ENCODE results near the gene MAPK14.

The MAPK14 gene

DNA sequence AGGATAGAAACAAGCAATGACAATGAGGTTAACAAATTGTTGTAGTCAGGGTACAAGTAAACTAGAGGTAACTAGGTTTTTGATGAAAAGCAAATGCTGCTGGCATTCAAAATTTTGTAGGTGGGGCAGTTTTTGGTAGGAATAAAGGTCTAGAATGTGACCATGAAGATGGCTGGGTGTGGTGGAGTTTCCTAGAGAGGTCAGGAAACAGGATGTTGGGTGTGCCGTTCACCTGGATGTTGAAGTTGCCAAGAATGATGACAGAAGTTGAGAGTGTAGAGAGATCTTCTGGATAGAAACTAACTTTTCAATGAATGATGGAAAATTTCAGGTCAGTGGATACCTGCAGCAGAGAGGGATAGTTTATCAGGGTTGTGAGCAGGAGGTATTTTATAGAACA, 22.7 kb downstream of the MAPK14 start:
- no peak overlapping the region for H3K4me3 ChIP-seq (ENCODE audit: low read depth, low read length)
- TF ChIP-seq, protein P1, sequence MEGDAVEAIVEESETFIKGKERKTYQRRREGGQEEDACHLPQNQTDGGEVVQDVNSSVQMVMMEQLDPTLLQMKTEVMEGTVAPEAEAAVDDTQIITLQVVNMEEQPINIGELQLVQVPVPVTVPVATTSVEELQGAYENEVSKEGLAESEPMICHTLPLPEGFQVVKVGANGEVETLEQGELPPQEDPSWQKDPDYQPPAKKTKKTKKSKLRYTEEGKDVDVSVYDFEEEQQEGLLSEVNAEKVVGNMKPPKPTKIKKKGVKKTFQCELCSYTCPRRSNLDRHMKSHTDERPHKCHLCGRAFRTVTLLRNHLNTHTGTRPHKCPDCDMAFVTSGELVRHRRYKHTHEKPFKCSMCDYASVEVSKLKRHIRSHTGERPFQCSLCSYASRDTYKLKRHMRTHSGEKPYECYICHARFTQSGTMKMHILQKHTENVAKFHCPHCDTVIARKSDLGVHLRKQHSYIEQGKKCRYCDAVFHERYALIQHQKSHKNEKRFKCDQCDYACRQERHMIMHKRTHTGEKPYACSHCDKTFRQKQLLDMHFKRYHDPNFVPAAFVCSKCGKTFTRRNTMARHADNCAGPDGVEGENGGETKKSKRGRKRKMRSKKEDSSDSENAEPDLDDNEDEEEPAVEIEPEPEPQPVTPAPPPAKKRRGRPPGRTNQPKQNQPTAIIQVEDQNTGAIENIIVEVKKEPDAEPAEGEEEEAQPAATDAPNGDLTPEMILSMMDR (IDR thresholded peaks at IDR 0.05; ENCODE audit: insufficient read depth, low read depth, low read length, missing control alignments), result no peak
- DNase-seq (ENCODE audit: low read depth), result no peak

DNA sequence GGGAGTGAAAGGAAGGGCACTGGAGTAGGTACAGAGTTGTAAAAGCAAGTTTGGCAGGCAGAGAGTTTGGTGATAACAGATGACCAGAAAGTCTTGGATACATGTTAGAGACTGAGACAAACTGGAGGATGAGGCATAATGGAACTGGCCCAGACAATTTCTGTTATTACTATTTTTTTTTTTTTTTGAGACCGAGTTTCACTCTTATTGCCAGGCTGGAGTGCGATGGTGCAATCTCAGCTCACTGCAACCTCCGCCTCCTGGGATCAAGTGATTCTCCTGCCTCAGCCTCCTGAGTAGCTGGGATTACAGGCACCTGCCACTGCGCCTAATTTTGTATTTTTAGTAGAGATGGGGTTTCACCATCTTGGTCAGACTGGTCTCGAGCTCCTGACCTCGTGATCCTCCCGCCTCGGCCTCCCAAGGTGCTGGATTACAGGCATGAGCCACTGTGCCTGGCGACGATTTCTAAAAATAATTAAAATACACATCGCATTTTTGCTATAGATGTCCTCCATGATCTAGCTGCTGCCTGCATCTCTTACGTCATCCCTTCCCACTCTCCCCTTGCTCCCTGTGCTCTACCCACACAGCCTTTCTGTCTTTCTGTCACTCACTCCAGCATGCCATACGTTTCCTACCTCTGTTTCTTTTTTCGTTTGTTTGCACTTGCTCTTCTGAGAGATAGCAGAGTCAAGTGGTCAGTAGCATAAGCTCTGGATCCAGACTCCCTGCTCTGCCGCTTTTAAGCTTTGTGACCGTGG, 23.5 kb downstream of the MAPK14 start:
- TF ChIP-seq, protein P1 (IDR thresholded peaks at IDR 0.05; ENCODE audit: insufficient read depth, low read depth, low read length, missing control alignments), result no peak
- no peak for DNase-seq (ENCODE audit: low read depth)
- H3K4me3 ChIP-seq (ENCODE audit: low read depth, low read length), result no peak overlapping the region

DNA sequence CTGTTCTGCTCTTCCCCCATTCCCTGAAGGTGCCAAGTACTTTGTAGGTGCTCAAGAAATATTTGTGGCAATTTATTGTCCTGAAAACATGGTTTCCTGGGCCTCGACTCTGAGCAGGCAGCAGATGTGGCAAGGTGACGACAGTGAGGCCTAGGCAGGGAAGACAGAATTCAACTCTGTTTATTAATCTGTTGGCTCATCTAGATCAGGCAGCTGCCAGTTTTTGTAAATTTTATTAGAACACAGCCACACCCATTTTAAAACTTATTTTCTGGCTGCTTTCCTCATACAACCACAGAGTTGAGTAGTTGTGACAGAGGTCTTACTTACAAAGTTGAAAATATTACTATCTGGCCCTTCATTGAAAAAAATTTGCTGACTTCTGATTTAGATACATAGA, 24.5 kb downstream of the MAPK14 start:
- TF ChIP-seq, protein P1 (IDR thresholded peaks at IDR 0.05; ENCODE audit: insufficient read depth, low read depth, low read length, missing control alignments), result no peak
- DNase-seq (ENCODE audit: low read depth), result no peak
- no peak overlapping the region for H3K4me3 ChIP-seq (ENCODE audit: low read depth, low read length)

DNA sequence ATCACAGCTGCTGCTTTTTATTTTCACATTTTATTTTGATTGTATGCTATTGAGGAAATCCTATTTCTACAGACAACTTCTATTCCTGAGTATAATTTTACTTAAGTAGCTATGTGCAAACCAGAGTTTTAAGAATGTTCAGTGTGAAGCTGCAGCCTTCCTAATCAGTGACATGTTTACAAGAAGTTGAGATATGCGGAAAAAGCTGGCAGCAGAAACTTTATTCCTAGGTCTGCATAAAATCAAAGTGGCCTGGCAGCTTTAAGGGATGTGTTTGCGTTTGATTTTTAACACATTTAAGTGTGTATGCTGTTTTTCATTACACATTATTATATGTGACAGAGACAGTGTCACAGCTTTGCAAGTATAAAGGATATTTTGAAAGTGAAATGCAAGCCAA, 26.3 kb downstream of the MAPK14 start:
- no peak for DNase-seq (ENCODE audit: low read depth)
- no peak overlapping the region for H3K4me3 ChIP-seq (ENCODE audit: low read depth, low read length)
- TF ChIP-seq, protein P1 (IDR thresholded peaks at IDR 0.05; ENCODE audit: insufficient read depth, low read depth, low read length, missing control alignments), result no peak

DNA sequence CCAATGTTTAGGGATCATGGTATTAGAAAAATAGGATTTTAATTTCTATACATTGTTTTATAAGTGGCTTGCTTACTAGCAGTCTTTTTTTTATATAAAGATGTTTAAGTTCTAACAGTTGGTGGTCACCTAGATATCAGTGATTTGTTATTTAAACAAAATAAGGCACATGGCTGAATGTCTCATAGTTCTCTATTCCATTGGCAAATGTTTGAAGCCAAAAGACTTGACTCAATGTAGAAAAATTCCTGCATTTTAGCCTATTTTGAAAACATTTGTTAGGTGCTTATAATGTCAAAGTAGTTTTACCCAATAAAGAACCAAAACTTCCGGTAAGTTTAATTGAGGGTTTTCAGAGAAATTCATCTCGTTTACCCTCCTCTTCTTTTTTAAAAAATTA, 26.8 kb downstream of the MAPK14 start:
- H3K4me3 ChIP-seq (ENCODE audit: low read depth, low read length), result no peak overlapping the region
- TF ChIP-seq, protein P1 (IDR thresholded peaks at IDR 0.05; ENCODE audit: insufficient read depth, low read depth, low read length, missing control alignments), result no peak
- DNase-seq (ENCODE audit: low read depth), result no peak

DNA sequence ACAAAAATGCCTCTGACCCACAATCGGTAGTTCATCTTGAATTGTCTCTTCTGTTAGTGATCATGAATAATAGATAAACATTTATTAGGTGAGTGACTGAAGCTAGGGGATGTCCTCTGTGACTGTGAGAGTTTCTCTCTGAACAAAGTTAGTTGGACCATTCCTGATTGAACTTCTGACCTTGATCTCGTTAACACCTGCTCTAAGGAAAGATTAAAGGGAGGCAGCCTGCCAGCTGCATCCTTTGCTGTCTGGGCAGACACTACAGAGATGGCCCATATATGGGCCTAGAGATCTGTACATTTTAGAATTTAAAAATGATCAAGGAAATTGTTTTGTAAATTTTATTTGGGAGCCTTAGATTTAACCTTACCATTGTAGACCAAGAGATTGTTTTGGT, 27.3 kb downstream of the MAPK14 start:
- DNase-seq (ENCODE audit: low read depth), result no peak

More for the DNA sequence above, 27.3 kb downstream of the MAPK14 start:
- H3K4me3 ChIP-seq (ENCODE audit: low read depth, low read length), result no peak overlapping the region
- TF ChIP-seq, protein P1 (IDR thresholded peaks at IDR 0.05; ENCODE audit: insufficient read depth, low read depth, low read length, missing control alignments), result no peak
